ENCODE measurements around the gene FRMD5.

The FRMD5 gene

GRCh38 chr15:43900996-43901395 lies 294.1 kb downstream of the FRMD5 start:
- H3K27me3 ChIP-seq (ENCODE audit: insufficient read depth, low read depth): no peaks in the 10 kb centered on the region
- H2AFZ ChIP-seq (ENCODE audit: low read depth): no peak overlapping the region
- H3K4me3 ChIP-seq (IDR thresholded peaks at IDR 0.05; ENCODE audit: insufficient read depth, low read depth, low read length): no peak overlapping the region
- no peaks in the 10 kb centered on the region for H3K79me2 ChIP-seq (ENCODE audit: insufficient read depth, low read depth)
- H3K36me3 ChIP-seq (ENCODE audit: insufficient read depth): no peaks in the 10 kb centered on the region
- peaks cover 9% of the 10 kb centered on the region for H3K4me1 ChIP-seq (ENCODE audit: low read depth, poor library complexity, severe bottlenecking)
- no peak for TF ChIP-seq CTCF (conservative IDR thresholded peaks at IDR 0.05; ENCODE audit: low read depth, low read length)
- no peak overlapping the region for H3K4me2 ChIP-seq
- no peaks in the 10 kb centered on the region for H4K20me1 ChIP-seq (ENCODE audit: insufficient read depth)
- no peak overlapping the region for H3K9ac ChIP-seq
- H3K27ac ChIP-seq: no peak overlapping the region

GRCh38 chr15:43899928-43900327 lies 295.1 kb downstream of the FRMD5 start:
- Histone ChIP-seq H3K79me2 (ENCODE audit: insufficient read depth, low read depth) (no peaks in the 10 kb centered on the region), H3K9ac (no peak overlapping the region), H3K4me2 (no peak overlapping the region), H4K20me1 (ENCODE audit: insufficient read depth) (no peaks in the 10 kb centered on the region), H3K27ac (no peak overlapping the region), H3K36me3 (ENCODE audit: insufficient read depth) (no peaks in the 10 kb centered on the region), H3K4me1 (ENCODE audit: low read depth, poor library complexity, severe bottlenecking) (peaks cover 9% of the 10 kb centered on the region), H3K4me3 (IDR thresholded peaks at IDR 0.05; ENCODE audit: insufficient read depth, low read depth, low read length) (no peak overlapping the region), H3K27me3 (ENCODE audit: insufficient read depth, low read depth) (no peaks in the 10 kb centered on the region), H2AFZ (ENCODE audit: low read depth) (no peak overlapping the region)
- TF ChIP-seq CTCF (conservative IDR thresholded peaks at IDR 0.05; ENCODE audit: low read depth, low read length): no peak

GRCh38 chr15:43898891-43899290 lies 296.2 kb downstream of the FRMD5 start:
- no peak overlapping the region for H3K9ac ChIP-seq
- TF ChIP-seq CTCF (conservative IDR thresholded peaks at IDR 0.05; ENCODE audit: low read depth, low read length): no peak
- H3K27me3 ChIP-seq (ENCODE audit: insufficient read depth, low read depth): no peaks in the 10 kb centered on the region
- no peak overlapping the region for H3K27ac ChIP-seq
- no peaks in the 10 kb centered on the region for H3K36me3 ChIP-seq (ENCODE audit: insufficient read depth)
- no peaks in the 10 kb centered on the region for H3K79me2 ChIP-seq (ENCODE audit: insufficient read depth, low read depth)
- H2AFZ ChIP-seq (ENCODE audit: low read depth): no peak overlapping the region
- H3K4me3 ChIP-seq (IDR thresholded peaks at IDR 0.05; ENCODE audit: insufficient read depth, low read depth, low read length): no peak overlapping the region
- H3K4me2 ChIP-seq: no peak overlapping the region
- H3K4me1 ChIP-seq (ENCODE audit: low read depth, poor library complexity, severe bottlenecking): peaks cover 4% of the 10 kb centered on the region
- no peaks in the 10 kb centered on the region for H4K20me1 ChIP-seq (ENCODE audit: insufficient read depth)

GRCh38 chr15:43896543-43896942 lies 298.5 kb downstream of the FRMD5 start:
- no peak overlapping the region for H3K4me3 ChIP-seq (IDR thresholded peaks at IDR 0.05; ENCODE audit: insufficient read depth, low read depth, low read length)
- no peaks in the 10 kb centered on the region for H4K20me1 ChIP-seq (ENCODE audit: insufficient read depth)
- no peaks in the 10 kb centered on the region for H3K79me2 ChIP-seq (ENCODE audit: insufficient read depth, low read depth)
- H3K27me3 ChIP-seq (ENCODE audit: insufficient read depth, low read depth): no peaks in the 10 kb centered on the region
- H3K4me2 ChIP-seq: no peak overlapping the region
- no peak overlapping the region for H3K27ac ChIP-seq
- H3K9ac ChIP-seq: no peak overlapping the region
- no peaks in the 10 kb centered on the region for H3K36me3 ChIP-seq (ENCODE audit: insufficient read depth)
- H2AFZ ChIP-seq (ENCODE audit: low read depth): no peak overlapping the region
- H3K4me1 ChIP-seq (ENCODE audit: low read depth, poor library complexity, severe bottlenecking): no peaks in the 10 kb centered on the region
- TF ChIP-seq CTCF (conservative IDR thresholded peaks at IDR 0.05; ENCODE audit: low read depth, low read length): no peak
